GM19455 (cell line): ENCODE data around the gene DENR.
A peak's percentile ranks its signal among the peaks of the same experiment; 100 is the strongest.
"Not testable (repeated sequence)": the region's sequence is repeated elsewhere in the genome, so short reads cannot be mapped to it uniquely, and the experiment has no call there.

ENCODE experiments used
- ATAC-seq: cut with Tn5 transposase; IDR thresholded peaks from one replicate; pipeline ENCODE4 v1.9.1; 2021; ENCODE audit not compliant: unreplicated experiment

DENR gene

GRCh38 chr12:122752464-122753318 lies at the start of gene DENR:
Gene DENR, plus strand, starts transcription at chr12:122752824. Its CDS starts 878 bp downstream, at chr12:122753702.
- ATAC-seq: peak; percentile 91

GRCh38 chr12:122702890-122703611 lies 49.6 kb upstream of the DENR start, which contains the start of gene HCAR2:
Gene HCAR2, minus strand, starts transcription at chr12:122703357. Its CDS starts 74 bp downstream, at chr12:122703283.
- ATAC-seq: not testable (repeated sequence)

- ATAC-seq: not testable (repeated sequence)
These were observed 48.8 kb upstream of the DENR start for GRCh38 chr12:122703841-122704240.

- ATAC-seq: not testable (repeated sequence)
These were observed 43.3 kb upstream of the DENR start for GRCh38 chr12:122709287-122709686.

GRCh38 chr12:122710341-122710740 lies 42.3 kb upstream of the DENR start:
- not testable (repeated sequence) for ATAC-seq

GRCh38 chr12:122711266-122711665 lies 41.4 kb upstream of the DENR start:
- not testable (repeated sequence) for ATAC-seq

- ATAC-seq: not testable (repeated sequence)
These were observed 39.0 kb upstream of the DENR start for GRCh38 chr12:122713491-122714188.

GRCh38 chr12:122715211-122715610 lies 37.4 kb upstream of the DENR start:
- ATAC-seq: not testable (repeated sequence)

GRCh38 chr12:122716658-122717057 lies 36.0 kb upstream of the DENR start, which contains the start of gene HCAR3:
Gene HCAR3, minus strand, starts transcription at chr12:122716811. Its CDS starts 74 bp downstream, at chr12:122716737.
- ATAC-seq: not testable (repeated sequence)

GRCh38 chr12:122721057-122721545 lies 31.5 kb upstream of the DENR start:
- ATAC-seq: no peak

GRCh38 chr12:122722387-122722786 lies 30.2 kb upstream of the DENR start:
- no peak for ATAC-seq

GRCh38 chr12:122724641-122725243 lies 27.9 kb upstream of the DENR start:
- ATAC-seq: no peak

GRCh38 chr12:122725452-122726079 lies 27.1 kb upstream of the DENR start:
- ATAC-seq: no peak

- no peak for ATAC-seq
These were observed 26.5 kb upstream of the DENR start for GRCh38 chr12:122726080-122726558.

GRCh38 chr12:122729583-122730214 lies 22.9 kb upstream of the DENR start:
- no peak for ATAC-seq

GRCh38 chr12:122730215-122731014 lies 22.2 kb upstream of the DENR start, which contains the start of gene HCAR1:
Gene HCAR1, minus strand, starts transcription at chr12:122730844. Its CDS starts 505 bp downstream, at chr12:122730339.
- no peak for ATAC-seq

- no peak for ATAC-seq
These were observed 20.5 kb upstream of the DENR start for GRCh38 chr12:122732170-122732569.

GRCh38 chr12:122732611-122733010 lies 20.0 kb upstream of the DENR start:
- no peak for ATAC-seq
